ENCODE data around the gene WDR87. TPM values are rescaled to one million over a fixed set of nuclear protein-coding genes. Genes with fewer than 3 reads are reported as not detected.

WDR87 gene
- total and polyA plus RNA-seq, 2 of the 4 experiments (the other 2 are of a cell fraction) = not detected

DNA sequence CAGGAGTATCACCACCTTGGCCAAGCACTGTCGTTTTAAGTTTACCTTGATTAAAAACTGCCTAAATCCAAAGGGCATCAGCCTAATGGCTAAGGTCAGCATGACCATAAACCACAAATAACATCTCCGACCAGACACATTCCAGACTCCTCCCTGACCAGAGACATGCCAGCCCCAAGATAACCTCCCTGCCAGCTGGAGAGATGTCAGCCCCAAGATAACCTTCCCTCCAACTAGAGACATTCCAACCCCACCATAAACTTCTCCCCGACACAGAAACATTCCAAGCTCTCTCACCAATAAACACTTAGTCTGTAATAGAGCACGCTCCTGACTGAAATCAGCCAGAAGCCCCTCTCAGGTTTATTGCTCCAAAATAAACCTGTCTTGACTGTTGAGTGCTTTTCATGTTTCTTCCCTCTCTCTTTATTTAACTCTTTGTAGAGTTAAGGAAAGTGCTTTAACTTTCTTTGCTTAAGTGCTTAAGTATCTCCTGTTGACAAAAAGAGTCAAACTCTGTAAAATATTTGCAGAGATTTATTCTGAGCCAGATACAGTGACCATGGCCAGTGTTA, 36.5 kb downstream of the WDR87 start:
- Histone ChIP-seq H4K20me1 (ENCODE audit: insufficient read depth, low read length) (no peaks in the 10 kb centered on the region), H2AK9ac (replicated peaks; ENCODE audit: low read depth, low read length, poor library complexity) (no peak overlapping the region), H3K4ac (ENCODE audit: low read depth, low read length) (no peak overlapping the region), H3K9me3 (ENCODE audit: control insufficient read depth, insufficient read depth, low read length) (peaks cover 6% of the 10 kb centered on the region), H2BK120ac (ENCODE audit: low read depth, low read length) (no peak overlapping the region), H2BK20ac (ENCODE audit: low read depth, low read length) (no peak overlapping the region), H4K91ac (ENCODE audit: insufficient read depth, low read depth, low read length) (no peak overlapping the region), H2AFZ (replicated peaks; ENCODE audit: low read length, poor library complexity) (no peak overlapping the region), H3K9me1 (ENCODE audit: insufficient read depth, low read length) (no peaks in the 10 kb centered on the region), H3K27ac (ENCODE audit: insufficient read depth, low read length) (no peak overlapping the region), H3K56ac (ENCODE audit: extremely low read depth, insufficient read depth, low read length) (no peak overlapping the region), H3K79me1 (ENCODE audit: low read depth in 1 of 2, low read length in 2 of 2) (no peaks in the 10 kb centered on the region), H3K23ac (ENCODE audit: low read depth, low read length) (no peak overlapping the region), H3K36me3 (ENCODE audit: control insufficient read depth, insufficient read depth, low read length) (no peaks in the 10 kb centered on the region), H3K27me3 (ENCODE audit: control insufficient read depth, insufficient read depth, low read length) (no peaks in the 10 kb centered on the region), H3K4me2 (ENCODE audit: low read depth, low read length) (no peak overlapping the region), H2BK15ac (ENCODE audit: low read depth, low read length) (no peak overlapping the region), H4K5ac (ENCODE audit: low read depth, low read length) (no peak overlapping the region), H3K9ac (ENCODE audit: low read depth, low read length) (no peak overlapping the region), H2AK5ac (ENCODE audit: low read depth, low read length) (no peak overlapping the region), H3K18ac (ENCODE audit: low read depth, low read length) (no peak overlapping the region), H2BK5ac (ENCODE audit: low read depth, low read length, poor library complexity, severe bottlenecking) (no peak overlapping the region), H4K8ac (ENCODE audit: low read depth in 2 of 2, low read length in 2 of 2) (no peak overlapping the region), H3K14ac (replicated peaks; ENCODE audit: low read depth, low read length) (no peak overlapping the region), H3K4me1 (ENCODE audit: control insufficient read depth, insufficient read depth, low read length) (no peaks in the 10 kb centered on the region), H3K4me3 (ENCODE audit: insufficient read depth, low read depth, low read length) (no peak overlapping the region)
- 33% methylated on average over 1 of the region's 4 CpGs; no CpG with 5 or more reads in 1 of the 2 experiments for WGBS, 2 experiments (ENCODE audit: extremely low coverage in 2 of 2, insufficient read length in 1 of 2)
- TF ChIP-seq ELK1 (IDR thresholded peaks at IDR 0.05; ENCODE audit: borderline replicate concordance, low read depth, low read length) = no peak
- no peak for TF ChIP-seq POLR2A (IDR thresholded peaks at IDR 0.05; ENCODE audit: low read depth, low read length)
- intact Hi-C loops (cut with micrococcal nuclease) = no loop called here
- POLR2A ChIA-PET (ENCODE audit: unreplicated experiment) = no interaction called here
- dilution Hi-C loops (cut with HindIII; ENCODE audit: low sequenced_read_pairs, unreplicated experiment) = no loop called here
- ATAC-seq (ENCODE audit: low read depth) = no peak
- DNase-seq = no peak
- no TSS peak for BruUV-seq (replicated peaks)
- in situ Hi-C loops (cut with MboI; ENCODE audit: low sequenced_read_pairs) = no loop called here
- CTCF ChIA-PET = no interaction called here

Data from IMR-90 (cell line).